Measurements from ENCODE around the gene CFAP299. TPM values are rescaled to one million over a fixed set of nuclear protein-coding genes. Genes with fewer than 3 reads are reported as not detected.

Gene CFAP299
- total and polyA plus RNA-seq, 2 of the 8 experiments (the other 6 are each of a cell fraction or from before 2014, with no cell fraction given), result not detected

DNA sequence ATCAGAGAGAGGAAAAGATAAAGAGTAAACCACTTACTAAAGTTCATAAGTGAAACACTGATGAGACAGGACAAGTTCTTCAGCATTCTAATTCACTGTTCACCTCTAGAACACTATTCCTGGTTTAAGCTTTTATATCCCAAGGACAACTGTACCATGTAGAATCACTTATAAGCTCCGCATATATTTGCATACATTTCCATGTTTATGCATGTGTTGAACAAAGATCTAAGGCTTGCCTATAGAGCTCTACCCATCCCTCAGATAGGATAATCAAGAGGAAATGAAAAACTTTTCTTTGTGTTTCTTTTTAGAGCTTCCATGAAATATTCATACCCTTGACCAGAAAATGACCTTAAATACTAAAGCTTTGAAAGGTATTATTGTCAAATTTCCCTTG, 538.0 kb downstream of the CFAP299 start:
- Histone ChIP-seq H4K91ac (replicated peaks; ENCODE audit: insufficient read length, low read length) (no peak overlapping the region), H3K9ac (replicated peaks in 1 of 4; ENCODE audit: extremely low read depth in 1 of 4, low read depth in 3 of 4, low read length in 3 of 4) (no peak overlapping the region), H3K4me1 (replicated peaks in 1 of 4; ENCODE audit: control insufficient read depth in 3 of 4, insufficient read depth in 4 of 4, low read length in 3 of 4) (no peaks in the 10 kb centered on the region), H3K36me3 (ENCODE audit: control insufficient read depth in 2 of 4, insufficient read depth in 4 of 4, low read length in 3 of 4) (no peaks in the 10 kb centered on the region), H3K14ac (ENCODE audit: insufficient read length) (no peak overlapping the region), H2AK5ac (ENCODE audit: low read depth, low read length) (no peak overlapping the region), H2BK5ac (ENCODE audit: low read depth, low read length) (no peak overlapping the region), H3K79me1 (ENCODE audit: low read depth, low read length) (no peaks in the 10 kb centered on the region), H2BK120ac (replicated peaks; ENCODE audit: low read depth, low read length) (no peak overlapping the region), H3K4ac (replicated peaks; ENCODE audit: insufficient read length, low read depth, low read length) (no peak overlapping the region), H4K20me1 (replicated peaks in 1 of 2; ENCODE audit: control insufficient read depth in 1 of 2, insufficient read depth in 2 of 2, low read length in 2 of 2) (no peaks in the 10 kb centered on the region), H3K4me2 (ENCODE audit: insufficient read depth in 1 of 2, low read depth in 2 of 2, low read length in 2 of 2) (no peak overlapping the region), H3K56ac (replicated peaks; ENCODE audit: insufficient read length, low read depth, low read length) (no peak overlapping the region), H3K79me2 (ENCODE audit: control insufficient read depth in 1 of 2, insufficient read depth in 2 of 2, low read length in 2 of 2) (no peaks in the 10 kb centered on the region), H3K18ac (ENCODE audit: extremely low read depth, low read length) (no peak overlapping the region), H2BK12ac (ENCODE audit: low read depth, low read length) (no peak overlapping the region), H2BK20ac (ENCODE audit: low read length) (no peak overlapping the region), H3K27ac (ENCODE audit: low read depth, low read length) (no peak overlapping the region), H2BK15ac (ENCODE audit: low read length) (no peak overlapping the region), H2AFZ (ENCODE audit: low read length) (no peak overlapping the region), H4K5ac (ENCODE audit: insufficient read length, low read depth, low read length) (no peak overlapping the region), H3K9me3 (ENCODE audit: insufficient read depth in 2 of 2, low read depth in 1 of 2, low read length in 1 of 2) (no peaks in the 10 kb centered on the region), H4K8ac (ENCODE audit: extremely low read depth, insufficient read depth, low read length) (no peak overlapping the region), H3K27me3 (replicated peaks in 1 of 4; ENCODE audit: control insufficient read depth in 3 of 4, extremely low read depth in 1 of 4, insufficient read depth in 3 of 4, low read length in 3 of 4) (no peaks in the 10 kb centered on the region), H3K23me2 (ENCODE audit: low read depth, low read length) (no peaks in the 10 kb centered on the region; the same call in 1 of the 2 replicates), H3K23ac (ENCODE audit: insufficient read length) (no peak overlapping the region), H3K4me3 (ENCODE audit: extremely low read depth in 1 of 4, insufficient read depth in 2 of 4, low read depth in 3 of 4, low read length in 4 of 4) (no peak overlapping the region)
- CTCF ChIA-PET (ENCODE audit: partially characterized antibody), result no interaction called here
- DNase-seq (ENCODE audit: low read depth in 1 of 2, low spot score in 2 of 2) (no peak), FAIRE-seq (no peak)
- POLR2A ChIA-PET (ENCODE audit: partially characterized antibody), result no interaction called here
- WGBS, 2 experiments (ENCODE audit: extremely low coverage in 1 of 2, insufficient coverage in 1 of 2, insufficient read length in 1 of 2, insufficient replicate concordance in 2 of 2, low coverage in 1 of 2, low lambda C conversion rate in 2 of 2, missing lambda C conversion rate in 1 of 2), result 88% methylated on average over 1 of the region's 1 CpG; no CpG with 5 or more reads in 1 of the 2 experiments
- TF ChIP-seq POLR2A (IDR thresholded peaks at IDR 0.05; ENCODE audit: control extremely low read depth in 1 of 2, low read depth in 2 of 2, low read length in 2 of 2), result no peak
